ENCODE results near the gene TCTN2. TPM values are rescaled to one million over a fixed set of nuclear protein-coding genes. Genes with fewer than 3 reads are reported as not detected.

Gene TCTN2
- 11.9 to 13.7 TPM (median 13.2 TPM) in 5 replicates for total RNA-seq (2022; extraction: Qiagen RNA extraction)

DNA sequence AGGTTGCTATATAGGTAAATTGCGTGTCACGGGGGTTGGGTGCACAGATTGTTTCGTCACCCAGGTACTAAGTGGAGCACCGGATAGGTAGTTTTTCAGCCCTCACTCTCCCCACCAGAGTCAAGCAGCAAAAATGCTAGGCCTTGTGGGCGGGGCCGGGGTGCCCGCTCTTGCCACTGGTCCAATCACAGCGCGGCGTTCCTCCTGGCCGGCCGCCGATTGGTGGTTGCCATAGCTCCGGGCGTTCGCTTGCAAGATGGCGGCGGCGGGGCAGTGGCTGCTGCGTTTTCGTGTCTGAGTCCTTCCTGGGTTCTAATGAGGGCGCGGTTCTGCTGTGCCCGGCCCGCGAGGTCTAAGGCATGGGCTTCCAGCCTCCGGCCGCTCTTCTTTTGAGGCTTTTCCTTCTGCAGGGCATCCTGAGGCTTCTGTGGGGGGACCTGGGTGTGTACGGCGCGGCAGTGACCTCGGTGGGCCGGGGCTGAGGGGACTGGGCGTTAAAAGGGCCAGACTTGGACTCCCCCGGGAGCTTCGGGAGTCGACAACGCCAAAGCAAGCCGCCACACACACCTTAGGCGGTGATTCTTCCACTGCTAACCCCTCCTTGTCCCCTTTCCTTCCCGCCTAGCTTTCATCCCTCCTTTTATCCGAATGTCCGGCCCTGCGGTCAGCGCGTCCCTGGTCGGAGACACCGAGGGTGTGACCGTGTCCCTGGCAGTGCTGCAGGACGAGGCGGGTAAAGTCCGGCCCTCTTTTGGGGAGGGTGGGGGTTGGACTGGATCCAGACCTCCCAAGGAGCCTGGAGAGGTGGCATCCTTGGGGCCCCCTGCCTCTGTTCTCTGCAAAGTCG, at the start of gene TCTN2:
TCTN2 (plus strand) TSS at position 232 of the 847 bp plus-strand sequence; CDS start at position 360, 128 bp downstream.

GRCh38 chr12:123633379-123634141, 37.4 kb upstream of the TCTN2 start, which contains the start of the genes EIF2B1 and GTF2H3:
EIF2B1 (minus strand) TSS chr12:123633686; CDS start chr12:123633557, 129 bp downstream.
GTF2H3 (plus strand) TSS chr12:123633829; CDS start chr12:123633860, 31 bp downstream.

Other genes starting within 250 kb of the TCTN2 start
- 1.5 to 1.6 TPM (median 1.5 TPM) in 5 replicates for gene RILPL2, start 234.4 kb upstream of the TCTN2 start, total RNA-seq (2022; extraction: Qiagen RNA extraction)
- gene SNRNP35, start 213.0 kb upstream of the TCTN2 start, total RNA-seq (2022; extraction: Qiagen RNA extraction), result 20.6 to 21.4 TPM (median 21.2 TPM) in 5 replicates
- gene RILPL1, start 137.4 kb upstream of the TCTN2 start, total RNA-seq (2022; extraction: Qiagen RNA extraction), result 8.8 to 15.1 TPM (median 12.5 TPM) in 5 replicates
- 166 to 233 TPM (median 214 TPM) in 5 replicates for gene TMED2, start 86.6 kb upstream of the TCTN2 start, total RNA-seq (2022; extraction: Qiagen RNA extraction)
- gene DDX55, start 69.0 kb upstream of the TCTN2 start, total RNA-seq (2022; extraction: Qiagen RNA extraction), result 27.0 to 31.2 TPM (median 30.8 TPM) in 5 replicates
- gene EIF2B1, start 37.4 kb upstream of the TCTN2 start, total RNA-seq (2022; extraction: Qiagen RNA extraction), result 31.5 to 38.0 TPM (median 33.1 TPM) in 5 replicates
- gene GTF2H3, start 37.3 kb upstream of the TCTN2 start, total RNA-seq (2022; extraction: Qiagen RNA extraction), result 25.0 to 33.8 TPM (median 31.4 TPM) in 5 replicates
- gene ATP6V0A2, start 41.2 kb downstream of the TCTN2 start, total RNA-seq (2022; extraction: Qiagen RNA extraction), result 15.0 to 23.2 TPM (median 21.4 TPM) in 5 replicates
- gene DNAH10, start 91.2 kb downstream of the TCTN2 start, total RNA-seq (2022; extraction: Qiagen RNA extraction), result 0.18 to 0.38 TPM (median 0.29 TPM) in 5 replicates

Measured in A549 treated with dexamethasone at 1 μM for 4 hours (cell line).